Mesodermal cell (in vitro differentiated cells): ENCODE measurements around the gene PDZD2.
"Not testable (repeated sequence)": the region's sequence is repeated elsewhere in the genome, so short reads cannot be mapped to it uniquely, and the experiment has no call there.

Experiments
- H3K27ac ChIP-seq: 2 replicates; pipeline ENCODE4 v1.7.0; 2013; ENCODE audit warnings: mild to moderate bottlenecking, low read depth, low read length, moderate library complexity; ENCODE audit not compliant: severe bottlenecking
- H3K36me3 ChIP-seq: 2 replicates; pipeline ENCODE4 v1.7.1; 2013; ENCODE audit warnings: mild to moderate bottlenecking, low read length, moderate library complexity; ENCODE audit not compliant: control insufficient read depth, insufficient read depth
- H3K4me1 ChIP-seq: one replicate; pipeline ENCODE4 v1.7.1; 2013; ENCODE audit warnings: mild to moderate bottlenecking, low read length; ENCODE audit not compliant: insufficient read depth, control insufficient read depth, poor library complexity, severe bottlenecking
- H3K4me3 ChIP-seq: 2 replicates; pipeline ENCODE4 v1.7.0; 2013; ENCODE audit warnings: low read length, control low read depth, mild to moderate bottlenecking; ENCODE audit not compliant: insufficient read depth, poor library complexity, severe bottlenecking; ENCODE audit errors: extremely low read depth
- H3K9me3 ChIP-seq: 2 replicates; pipeline ENCODE4 v1.7.1; 2013; ENCODE audit warnings: mild to moderate bottlenecking, low read length, moderate library complexity; ENCODE audit not compliant: control insufficient read depth
- WGBS, 2 experiments: methylation state at CpG; one replicate each; pipeline ENCODE4 v1.1.5; 2013; ENCODE audit warnings: missing lambda C conversion rate in 2 of 2; ENCODE audit not compliant: insufficient coverage in 2 of 2; 5-methylcytosine and 5-hydroxymethylcytosine counted together

Gene PDZD2

GRCh38 chr5:31711935-31712592 is 73.1 kb downstream of the PDZD2 start:
- Histone ChIP-seq H3K36me3 (no peaks in the 10 kb centered on the region), H3K4me3 (no peak overlapping the region), H3K27ac (no peak overlapping the region), H3K9me3 (no peaks in the 10 kb centered on the region), H3K4me1 (no peaks in the 10 kb centered on the region)
- WGBS, 2 experiments = 89 to 95% methylated on average over 8 to 10 of the region's 10 CpGs

GRCh38 chr5:31717561-31717960 is 78.6 kb downstream of the PDZD2 start:
- Histone ChIP-seq H3K4me1 (no peaks in the 10 kb centered on the region), H3K27ac (no peak overlapping the region), H3K36me3 (no peaks in the 10 kb centered on the region), H3K9me3 (no peaks in the 10 kb centered on the region), H3K4me3 (no peak overlapping the region)
- 67 to 78% methylated on average over 5 to 6 of the region's 7 CpGs for WGBS, 2 experiments

- Histone ChIP-seq H3K4me3 (no peak overlapping the region), H3K36me3 (no peaks in the 10 kb centered on the region), H3K9me3 (no peaks in the 10 kb centered on the region), H3K27ac (no peak overlapping the region), H3K4me1 (no peaks in the 10 kb centered on the region)
- 100% methylated on average over 1 of the region's 1 CpG; no CpG with 5 or more reads in 1 of the 2 experiments for WGBS, 2 experiments
These were observed 81.1 kb downstream of the PDZD2 start for GRCh38 chr5:31720004-31720403.

- WGBS, 2 experiments = 88 to 90% methylated on average over 3 to 4 of the region's 4 CpGs
- Histone ChIP-seq H3K9me3 (no peaks in the 10 kb centered on the region), H3K36me3 (no peaks in the 10 kb centered on the region), H3K27ac (no peak overlapping the region), H3K4me3 (no peak overlapping the region), H3K4me1 (no peaks in the 10 kb centered on the region)
These were observed 81.9 kb downstream of the PDZD2 start for GRCh38 chr5:31720811-31721345.

- no peaks in the 10 kb centered on the region for H3K4me1 ChIP-seq
- 87 to 88% methylated on average over 4 of the region's 4 CpGs for WGBS, 2 experiments
- no peak overlapping the region for H3K4me3 ChIP-seq
- no peaks in the 10 kb centered on the region for H3K36me3 ChIP-seq
- no peaks in the 10 kb centered on the region for H3K9me3 ChIP-seq
- no peak overlapping the region for H3K27ac ChIP-seq
These were observed 83.2 kb downstream of the PDZD2 start for GRCh38 chr5:31722111-31722510.

- no peaks in the 10 kb centered on the region for H3K36me3 ChIP-seq
- no peak overlapping the region for H3K4me3 ChIP-seq
- WGBS, 2 experiments = 89% methylated on average over 10 of the region's 10 CpGs
- no peaks in the 10 kb centered on the region for H3K4me1 ChIP-seq
- H3K27ac ChIP-seq = no peak overlapping the region
- no peaks in the 10 kb centered on the region for H3K9me3 ChIP-seq
These were observed 87.1 kb downstream of the PDZD2 start for GRCh38 chr5:31725996-31726395.

- H3K36me3 ChIP-seq = no peaks in the 10 kb centered on the region
- 92 to 93% methylated on average over 2 of the region's 7 CpGs for WGBS, 2 experiments
- H3K9me3 ChIP-seq = no peaks in the 10 kb centered on the region
- H3K4me1 ChIP-seq = no peaks in the 10 kb centered on the region
- no peak overlapping the region for H3K27ac ChIP-seq
- H3K4me3 ChIP-seq = no peak overlapping the region
These were observed 88.0 kb downstream of the PDZD2 start for GRCh38 chr5:31726952-31727351.

- H3K27ac ChIP-seq = no peak overlapping the region
- H3K36me3 ChIP-seq = no peaks in the 10 kb centered on the region
- H3K9me3 ChIP-seq = no peaks in the 10 kb centered on the region
- no peaks in the 10 kb centered on the region for H3K4me1 ChIP-seq
- 86 to 92% methylated on average over 1 of the region's 3 CpGs for WGBS, 2 experiments
- H3K4me3 ChIP-seq = no peak overlapping the region
These were observed 89.1 kb downstream of the PDZD2 start for GRCh38 chr5:31728039-31728438.

GRCh38 chr5:31728806-31729205 is 89.9 kb downstream of the PDZD2 start:
- H3K27ac ChIP-seq, H3K4me3 ChIP-seq, H3K9me3 ChIP-seq, H3K4me1 ChIP-seq, H3K36me3 ChIP-seq: not testable (repeated sequence)
- 80 to 100% methylated on average over 1 to 3 of the region's 10 CpGs for WGBS, 2 experiments

- H3K4me1 ChIP-seq = no peaks in the 10 kb centered on the region
- H3K9me3 ChIP-seq = no peaks in the 10 kb centered on the region
- no peak overlapping the region for H3K4me3 ChIP-seq
- WGBS, 2 experiments = no CpG with 5 or more reads among the region's 3 CpGs
- no peak overlapping the region for H3K27ac ChIP-seq
- no peaks in the 10 kb centered on the region for H3K36me3 ChIP-seq
These were observed 91.2 kb downstream of the PDZD2 start for GRCh38 chr5:31730139-31730538.

- no peak overlapping the region for H3K27ac ChIP-seq
- H3K4me1 ChIP-seq = no peaks in the 10 kb centered on the region
- H3K9me3 ChIP-seq = no peaks in the 10 kb centered on the region
- no peaks in the 10 kb centered on the region for H3K36me3 ChIP-seq
- no peak overlapping the region for H3K4me3 ChIP-seq
- WGBS, 2 experiments = 70% methylated on average over 2 of the region's 3 CpGs; no CpG with 5 or more reads in 1 of the 2 experiments
These were observed 92.1 kb downstream of the PDZD2 start for GRCh38 chr5:31731016-31731415.
